Uterus (tissue), 4 donors: ENCODE data around the gene ETV2. TPM values are rescaled to one million over a fixed set of nuclear protein-coding genes. Genes with fewer than 3 reads are reported as not detected.

Source experiments
- DNase-seq, 2 donors: peaks; one replicate each; pipeline ENCODE4 v3.0.0-alpha.2; 2019 to 2020
- H3K27ac ChIP-seq, 2 donors: fragments of 200-600 bp; sonication (generic); 1 replicate in 1 of 2; 2 replicates in 1 of 2; pipeline ENCODE4 v1.5.1; 2016 to 2018
- H3K27me3 ChIP-seq, 2 donors: fragments of 200-600 bp; sonication (generic); one replicate each; pipeline ENCODE4 v1.5.1; 2018 to 2019; ENCODE audit warnings: control low read depth in 1 of 2
- H3K36me3 ChIP-seq, 2 donors: fragments of 200-600 bp; sonication (generic); one replicate each; pipeline ENCODE4 v1.5.1; 2019; ENCODE audit warnings: control low read depth in 1 of 2
- H3K4me1 ChIP-seq, 2 donors: fragments of 200-600 bp; sonication (generic); one replicate each; pipeline ENCODE4 v1.5.1; 2018 to 2019; ENCODE audit warnings: control low read depth in 1 of 2
- H3K4me3 ChIP-seq, 2 donors: fragments of 200-600 bp; sonication (generic); 1 replicate in 1 of 2; 2 replicates in 1 of 2; pipeline ENCODE4 v1.5.1; 2018 to 2019; ENCODE audit warnings: mild to moderate bottlenecking in 1 of 2
- H3K9me3 ChIP-seq, 2 donors: fragments of 200-600 bp; sonication (generic); one replicate each; pipeline ENCODE4 v1.5.1; 2019; ENCODE audit warnings: control low read depth in 1 of 2
- CTCF ChIP-seq, 4 experiments: fragments of 200-600 bp in 2 of 4; fragments of 450-650 bp in 2 of 4; sonication (generic) in 2 of 4; IDR thresholded peaks; one replicate each; pipeline ENCODE4 v1.5.1; 2016 to 2019; ENCODE audit warnings: antibody characterized with exemption in 4 of 4, mild to moderate bottlenecking in 2 of 4, moderate library complexity in 1 of 4
- POLR2A ChIP-seq, 2 donors: fragments of 450-650 bp; IDR thresholded peaks; one replicate each; pipeline ENCODE4 v1.6.1; 2016; ENCODE audit warnings: antibody characterized with exemption in 2 of 2, mild to moderate bottlenecking in 1 of 2, moderate library complexity in 1 of 2
- intact Hi-C: fragments of 100-400 bp; cut with DNase I; formaldehyde crosslinking; loops from one replicate; pipeline ENCODE4 v1.15.1; 2023; ENCODE audit warnings: low total_unique reads
- total RNA-seq, 4 donors: library from RNA; depleted of rRNA in 3 of 4; stranded (reverse); fragments of >200 nt in 3 of 4; gene quantifications; one replicate each; pipeline versions ENCODE4 v1.1.0 to v1.2.4, GENCODE V29; 2014 to 2023
- donor health status: DM: yes; HTN: yes; CAD: no.

ETV2 gene
- total RNA-seq, 4 donors from 2014 or later, result 0.48 to 1.6 TPM; not detected in 2

DNA sequence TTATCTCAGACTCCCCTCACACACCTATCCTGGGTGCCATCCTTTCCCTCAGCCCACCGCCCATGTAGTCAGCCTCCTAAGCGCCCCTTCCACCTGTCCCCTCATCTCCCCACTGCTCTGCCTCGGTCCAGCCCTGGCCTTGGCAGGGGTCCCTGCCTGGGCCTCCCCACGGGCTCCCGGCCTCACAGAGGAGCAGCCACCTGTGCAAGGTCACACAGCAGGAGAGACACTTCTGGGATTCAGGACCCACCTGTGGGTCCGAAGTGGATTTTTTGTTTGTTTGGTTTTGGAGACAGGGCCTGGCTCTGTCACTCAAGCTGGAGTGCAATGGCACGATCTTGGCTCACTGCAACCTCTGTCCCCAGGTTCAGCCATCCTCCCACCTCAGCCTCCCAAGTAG, 24.1 kb downstream of the ETV2 start:
- H3K4me3 ChIP-seq, result no peak overlapping the region
- intact Hi-C loops, result no loop called here
- no peaks in the 10 kb centered on the region for H3K36me3 ChIP-seq
- TF ChIP-seq POLR2A (IDR thresholded peaks at IDR 0.05), result no peak
- TF ChIP-seq CTCF (IDR thresholded peaks at IDR 0.05), result no peak
- no peaks in the 10 kb centered on the region for H3K4me1 ChIP-seq
- H3K9me3 ChIP-seq, result no peaks in the 10 kb centered on the region
- no peak overlapping the region for H3K27ac ChIP-seq
- DNase-seq, result no peak
- no peaks in the 10 kb centered on the region for H3K27me3 ChIP-seq

GRCh38 chr19:35666251-35666913, 24.8 kb downstream of the ETV2 start, which contains the start of gene UPK1A:
TSS of gene UPK1A (plus strand) at chr19:35666517. CDS start at chr19:35666813, 296 bp downstream.
- H3K4me3 ChIP-seq, result no peak within 1 kb of the TSS
- no peaks in the 10 kb centered on the region for H3K9me3 ChIP-seq
- no peaks in the 10 kb centered on the region for H3K4me1 ChIP-seq
- no peaks in the 10 kb centered on the region for H3K36me3 ChIP-seq
- no peak for DNase-seq
- H3K27ac ChIP-seq, result no peak within 1 kb of the TSS
- no peaks in the 10 kb centered on the region for H3K27me3 ChIP-seq
- TF ChIP-seq POLR2A (IDR thresholded peaks at IDR 0.05) (no peak), CTCF (IDR thresholded peaks at IDR 0.05) (no peak)
- intact Hi-C loops, result no loop called here

DNA sequence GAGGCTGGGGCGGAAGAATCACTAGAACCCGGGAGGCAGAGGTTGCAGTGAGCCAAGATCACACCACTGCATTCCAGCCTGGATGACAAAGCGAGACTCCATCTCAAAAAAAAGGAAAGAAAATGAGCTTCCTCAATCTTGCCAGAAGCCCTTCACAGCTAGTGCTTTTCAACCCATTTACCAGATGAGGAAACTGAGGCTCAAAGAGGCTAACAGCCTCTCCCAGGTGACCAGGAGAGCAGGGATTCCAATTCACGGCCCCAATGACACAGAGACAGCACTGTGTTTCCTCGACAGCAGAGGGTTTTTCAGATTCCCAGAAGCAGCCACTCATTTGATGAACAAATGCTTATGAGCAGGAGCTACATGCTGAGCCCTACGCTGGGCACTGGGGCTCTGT, 28.0 kb downstream of the ETV2 start:
- H3K27me3 ChIP-seq, result peaks cover 0 to 10% of the 10 kb centered on the region in 2 donors
- intact Hi-C loops, result no loop called here
- H3K9me3 ChIP-seq, result no peaks in the 10 kb centered on the region
- H3K36me3 ChIP-seq, result no peaks in the 10 kb centered on the region
- TF ChIP-seq CTCF (IDR thresholded peaks at IDR 0.05) (no peak), POLR2A (IDR thresholded peaks at IDR 0.05) (no peak)
- no peaks in the 10 kb centered on the region for H3K4me1 ChIP-seq
- no peak for DNase-seq
- H3K4me3 ChIP-seq, result no peak overlapping the region
- no peak overlapping the region for H3K27ac ChIP-seq

DNA sequence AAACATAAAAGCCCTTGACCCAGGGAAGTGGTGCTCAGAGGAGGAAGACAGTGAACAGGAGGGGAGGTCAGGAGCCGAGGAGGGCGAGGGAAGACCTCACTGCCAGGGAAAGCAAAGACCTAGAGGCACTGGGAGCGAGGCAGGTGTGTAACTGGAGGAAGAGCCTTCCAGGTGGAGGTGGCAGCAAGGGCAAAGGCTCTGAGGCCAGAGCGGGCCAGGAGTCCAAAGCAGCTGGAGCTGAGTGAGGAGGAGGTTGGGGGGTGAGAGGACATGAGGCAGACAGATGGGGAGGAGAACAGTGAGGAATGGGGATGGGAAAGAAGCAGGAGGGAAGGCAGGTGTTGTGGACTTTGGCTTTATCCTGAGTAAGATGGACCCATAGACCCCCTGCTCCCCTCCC, 28.4 kb downstream of the ETV2 start:
- Histone ChIP-seq H3K4me1 (no peaks in the 10 kb centered on the region), H3K4me3 (no peak overlapping the region), H3K9me3 (no peaks in the 10 kb centered on the region), H3K27ac (no peak overlapping the region), H3K27me3 (peaks cover 0 to 10% of the 10 kb centered on the region in 2 donors), H3K36me3 (no peaks in the 10 kb centered on the region)
- no peak for DNase-seq
- intact Hi-C loops, result no loop called here
- no peak for TF ChIP-seq CTCF (IDR thresholded peaks at IDR 0.05)
- no peak for TF ChIP-seq POLR2A (IDR thresholded peaks at IDR 0.05)

GRCh38 chr19:35670686-35671085, 29.1 kb downstream of the ETV2 start:
- H3K36me3 ChIP-seq, result no peaks in the 10 kb centered on the region
- no peaks in the 10 kb centered on the region for H3K4me1 ChIP-seq
- peaks cover 0 to 10% of the 10 kb centered on the region in 2 donors for H3K27me3 ChIP-seq
- TF ChIP-seq POLR2A (IDR thresholded peaks at IDR 0.05), result no peak
- TF ChIP-seq CTCF (IDR thresholded peaks at IDR 0.05), result no peak
- H3K4me3 ChIP-seq, result no peak overlapping the region
- DNase-seq, result no peak
- intact Hi-C loops, result no loop called here
- H3K27ac ChIP-seq, result no peak overlapping the region
- H3K9me3 ChIP-seq, result no peaks in the 10 kb centered on the region
